Activated naive CD8-positive, alpha-beta T cell treated with anti-CD3 and anti-CD28 coated beads for 36 hours (primary cell): ENCODE data around the gene SPG21. TPM values are rescaled to one million over a fixed set of nuclear protein-coding genes. Genes with fewer than 3 reads are reported as not detected.

Experiments
- total RNA-seq, 2 experiments: library from RNA; stranded (reverse); gene quantifications; one replicate each; pipeline ENCODE4 v1.2.3, GENCODE V29; 2021

SPG21 gene
- total RNA-seq, 2 experiments from 2014 or later: 69.2 to 73.3 TPM

Other genes starting within 250 kb of the SPG21 start
- not detected for gene RBPMS2, start 214.3 kb downstream of the SPG21 start, total RNA-seq
- gene PIF1, start 164.3 kb downstream of the SPG21 start, total RNA-seq: 10 to 100 TPM; 27.3 to 30.4 TPM
- 1 to 10 TPM; 6.8 to 7.8 TPM for gene PLEKHO2, start 148.0 kb downstream of the SPG21 start, total RNA-seq
- 1 to 10 TPM; 2.8 to 2.9 TPM for gene ANKDD1A, start 78.0 kb downstream of the SPG21 start, total RNA-seq
- gene MTFMT, start 39.7 kb upstream of the SPG21 start, total RNA-seq: 10 to 100 TPM; 26.8 to 28.3 TPM
- not detected for gene SLC51B, start 55.5 kb upstream of the SPG21 start, total RNA-seq
- not detected for gene RASL12, start 78.1 kb upstream of the SPG21 start, total RNA-seq
- gene KBTBD13, start 86.8 kb upstream of the SPG21 start, total RNA-seq: not detected
- gene UBAP1L, start 125.3 kb upstream of the SPG21 start, total RNA-seq: 1 to 10 TPM; 2.2 to 2.7 TPM
- gene PDCD7, start 143.9 kb upstream of the SPG21 start, total RNA-seq: 10 to 100 TPM; 33.1 to 34.3 TPM
- 10 to 100 TPM; 70.6 to 74.9 TPM for gene CLPX, start 195.4 kb upstream of the SPG21 start, total RNA-seq
- gene CILP, start 221.6 kb upstream of the SPG21 start, total RNA-seq: not detected